GM12892 (cell line): ENCODE data around the gene NOTUM.

Experiments used
- POLR2A ChIP-seq: IDR thresholded peaks from 2 replicates; pipeline ENCODE4 v1.6.1; 2011; ENCODE audit warnings: low read depth, low read length, control low read depth
- POLR2AphosphoS5 ChIP-seq: IDR thresholded peaks from 2 replicates; pipeline ENCODE4 v1.6.1; 2011; ENCODE audit warnings: low read depth, low read length, control low read depth

- TF ChIP-seq POLR2A (no peak), POLR2AphosphoS5 (no peak)
Observed at GRCh38 chr17:81950501-81950900, 10.5 kb downstream of the NOTUM start.
